NCI-H187 (cell line): ENCODE measurements around the gene MGMT.

Experiments used
- DNase-seq, 2 experiments: peaks; one replicate each; lab custom pipeline; 2025; lab: John Stamatoyannopoulos, UW

MGMT gene

GRCh38 chr10:129773359-129773990 is 306.4 kb downstream of the MGMT start:
- no peak for DNase-seq

- DNase-seq, result no peak
These were observed 307.2 kb downstream of the MGMT start for GRCh38 chr10:129774082-129774735.

- DNase-seq, result no peak
These were observed 307.8 kb downstream of the MGMT start for GRCh38 chr10:129774736-129775401.

GRCh38 chr10:129775681-129776080 is 308.6 kb downstream of the MGMT start:
- no peak for DNase-seq

- no peak for DNase-seq
These were observed 310.6 kb downstream of the MGMT start for GRCh38 chr10:129777687-129778086.

- DNase-seq, result no peak
These were observed 311.5 kb downstream of the MGMT start for GRCh38 chr10:129778571-129778970.

GRCh38 chr10:129779126-129780111 is 312.4 kb downstream of the MGMT start:
- no peak for DNase-seq

- DNase-seq, result no peak
These were observed 313.2 kb downstream of the MGMT start for GRCh38 chr10:129780198-129780597.

GRCh38 chr10:129780901-129781795 is 314.1 kb downstream of the MGMT start:
- DNase-seq, result no peak

GRCh38 chr10:129784291-129784690 is 317.2 kb downstream of the MGMT start:
- no peak for DNase-seq

GRCh38 chr10:129784891-129785290 is 317.9 kb downstream of the MGMT start:
- no peak for DNase-seq

- DNase-seq, result no peak
These were observed 318.5 kb downstream of the MGMT start for GRCh38 chr10:129785536-129785981.

GRCh38 chr10:129786216-129786615 is 319.2 kb downstream of the MGMT start:
- no peak for DNase-seq

- DNase-seq, result no peak
These were observed 320.5 kb downstream of the MGMT start for GRCh38 chr10:129787557-129787956.

- no peak for DNase-seq
These were observed 321.2 kb downstream of the MGMT start for GRCh38 chr10:129788215-129788614.

- no peak for DNase-seq
These were observed 323.8 kb downstream of the MGMT start for GRCh38 chr10:129790715-129791446.

GRCh38 chr10:129792141-129792540 is 325.1 kb downstream of the MGMT start:
- DNase-seq, result no peak

- no peak for DNase-seq
These were observed 325.8 kb downstream of the MGMT start for GRCh38 chr10:129792864-129793263.

GRCh38 chr10:129793479-129793878 is 326.4 kb downstream of the MGMT start:
- DNase-seq, result no peak

- DNase-seq, result no peak
These were observed 327.0 kb downstream of the MGMT start for GRCh38 chr10:129793996-129794395.
